HEK293 (cell line): Measurements from ENCODE around the gene VDR.
"Not testable (repeated sequence)": the region's sequence is repeated elsewhere in the genome, so short reads cannot be mapped to it uniquely, and the experiment has no call there.

ENCODE experiments used
- CTCF ChIA-PET: fragments of 350-600 bp; formaldehyde crosslinking; extraction: SDS; loops from one replicate; lab custom pipeline; 2021; ENCODE audit warnings: antibody characterized with exemption; lab: Yijun Ruan, JAX
- POLR2A ChIA-PET: fragments of 300-600 bp; formaldehyde crosslinking; extraction: SDS; loops from one replicate; lab custom pipeline; 2020; ENCODE audit warnings: antibody characterized with exemption, inconsistent platforms; lab: Yijun Ruan, JAX
- H3K27ac ChIP-seq: fragments of 200-500 bp; sonication (Bioruptor generic); 2 replicates; pipeline ENCODE4 v1.5.1; 2014; ENCODE audit warnings: low read depth, low read length, control low read depth, inconsistent platforms; ENCODE audit errors: extremely low read depth
- H3K36me3 ChIP-seq, 2 experiments: fragments of 200-500 bp in 1 of 2; sonication (Bioruptor generic) in 1 of 2; 1 replicate in 1 of 2; 2 replicates in 1 of 2; pipeline ENCODE4 v1.5.1; 2014 to 2017; ENCODE audit warnings: inconsistent platforms in 2 of 2, low read length in 2 of 2; ENCODE audit not compliant: control insufficient read depth in 2 of 2, insufficient read depth in 1 of 2
- H3K4me1 ChIP-seq: fragments of 200-500 bp; sonication (Bioruptor generic); 2 replicates; pipeline ENCODE4 v1.5.1; 2014; ENCODE audit warnings: mild to moderate bottlenecking, low read length, inconsistent platforms; ENCODE audit not compliant: control insufficient read depth, insufficient read depth
- H3K4me3 ChIP-seq: 2 replicates; pipeline ENCODE4 v1.5.1; 2011; ENCODE audit warnings: low read depth, mild to moderate bottlenecking, control low read depth, low read length, moderate library complexity
- H3K9me3 ChIP-seq: fragments of 200-500 bp; sonication (Bioruptor generic); 2 replicates; pipeline ENCODE4 v1.5.1; 2014; ENCODE audit warnings: low read depth, low read length, inconsistent platforms; ENCODE audit not compliant: control insufficient read depth, insufficient read depth
- EGR2 ChIP-seq: fragments of 450-650 bp; formaldehyde crosslinking; IDR thresholded peaks from 2 replicates; pipeline ENCODE4 v1.5.1; 2016; ENCODE audit warnings: low read depth, missing biosample characterization, missing genetic modification characterization
- GLI2 ChIP-seq: fragments of 450-650 bp; formaldehyde crosslinking; IDR thresholded peaks from 2 replicates; pipeline ENCODE4; 2017; ENCODE audit warnings: missing biosample characterization, missing genetic modification characterization, low read depth, borderline replicate concordance
- HIC1 ChIP-seq: fragments of 450-650 bp; formaldehyde crosslinking; IDR thresholded peaks from 2 replicates; pipeline ENCODE4 v1.5.1; 2016; ENCODE audit warnings: missing biosample characterization, missing genetic modification characterization
- KLF1 ChIP-seq: fragments of 450-650 bp; formaldehyde crosslinking; IDR thresholded peaks from 2 replicates; pipeline ENCODE4 v1.5.1; 2016; ENCODE audit warnings: missing biosample characterization, missing genetic modification characterization
- OSR2 ChIP-seq: fragments of 450-650 bp; formaldehyde crosslinking; IDR thresholded peaks from 2 replicates; pipeline ENCODE4 v1.5.1; 2016; ENCODE audit warnings: missing biosample characterization, missing genetic modification characterization
- SCRT2 ChIP-seq: fragments of 450-650 bp; formaldehyde crosslinking; IDR thresholded peaks from 2 replicates; pipeline ENCODE4 v1.5.1; 2016; ENCODE audit warnings: missing biosample characterization, missing genetic modification characterization
- WT1 ChIP-seq: fragments of 450-650 bp; formaldehyde crosslinking; IDR thresholded peaks from 2 replicates; pipeline ENCODE4 v1.5.1; 2016; ENCODE audit warnings: missing biosample characterization, missing genetic modification characterization
- YY1 ChIP-seq: fragments of 450-650 bp; formaldehyde crosslinking; IDR thresholded peaks from 2 replicates; pipeline ENCODE4 v1.5.1; 2018; ENCODE audit warnings: missing biosample characterization, missing genetic modification characterization
- ZBTB17 ChIP-seq: fragments of 450-650 bp; formaldehyde crosslinking; IDR thresholded peaks from 2 replicates; pipeline ENCODE4 v1.5.1; 2016; ENCODE audit warnings: missing biosample characterization, missing genetic modification characterization
- ZBTB7A ChIP-seq: fragments of 450-650 bp; formaldehyde crosslinking; IDR thresholded peaks from 2 replicates; pipeline ENCODE4 v1.5.1; 2016; ENCODE audit warnings: low read depth, missing biosample characterization, missing genetic modification characterization
- ZNF169 ChIP-seq: fragments of 450-650 bp; formaldehyde crosslinking; IDR thresholded peaks from 2 replicates; pipeline ENCODE4 v1.5.1; 2016; ENCODE audit warnings: missing biosample characterization, missing genetic modification characterization
- ZNF23 ChIP-seq: fragments of 450-650 bp; formaldehyde crosslinking; IDR thresholded peaks from 2 replicates; pipeline ENCODE4 v1.5.1; 2016; ENCODE audit warnings: missing biosample characterization, missing genetic modification characterization, borderline replicate concordance
- ZNF350 ChIP-seq: fragments of 450-650 bp; formaldehyde crosslinking; IDR thresholded peaks from 2 replicates; pipeline ENCODE4 v1.5.0; 2017; ENCODE audit warnings: missing biosample characterization, mild to moderate bottlenecking, missing genetic modification characterization
- ZNF391 ChIP-seq: fragments of 450-650 bp; formaldehyde crosslinking; IDR thresholded peaks from 2 replicates; pipeline ENCODE4 v1.5.1; 2016; ENCODE audit warnings: low read depth, missing biosample characterization, missing genetic modification characterization, borderline replicate concordance
- ZNF398 ChIP-seq: fragments of 450-650 bp; formaldehyde crosslinking; IDR thresholded peaks from 2 replicates; pipeline ENCODE4 v1.5.1; 2017; ENCODE audit warnings: missing biosample characterization, missing genetic modification characterization
- ZNF549 ChIP-seq: fragments of 450-650 bp; IDR thresholded peaks from 2 replicates; pipeline ENCODE4 v1.5.1; 2018; ENCODE audit warnings: missing biosample characterization, missing genetic modification characterization, mild to moderate bottlenecking, inconsistent platforms, moderate library complexity
- ZNF555 ChIP-seq: fragments of 450-650 bp; formaldehyde crosslinking; conservative IDR thresholded peaks from 2 replicates; pipeline ENCODE4 v1.5.1; 2017; ENCODE audit warnings: missing biosample characterization, mild to moderate bottlenecking, missing genetic modification characterization, inconsistent platforms
- ZNF670 ChIP-seq: fragments of 450-650 bp; formaldehyde crosslinking; IDR thresholded peaks from 2 replicates; pipeline ENCODE4 v1.5.1; 2016; ENCODE audit warnings: missing biosample characterization, missing genetic modification characterization, low read depth
- ZNF776 ChIP-seq: fragments of 450-650 bp; formaldehyde crosslinking; IDR thresholded peaks from 2 replicates; pipeline ENCODE4 v1.5.0; 2017; ENCODE audit warnings: missing biosample characterization, missing genetic modification characterization, borderline replicate concordance
- ZNF791 ChIP-seq: fragments of 450-650 bp; formaldehyde crosslinking; IDR thresholded peaks from 2 replicates; pipeline ENCODE4 v1.5.1; 2016; ENCODE audit warnings: missing biosample characterization, missing genetic modification characterization

The VDR gene

GRCh38 chr12:47811581-47812484, 93.0 kb downstream of the VDR start (continued):
- TF ChIP-seq HIC1 (tag by site-specific recombination) (no peak), ZNF391 (tag by site-specific recombination) (no peak), ZBTB7A (no peak), ZNF398 (tag by site-specific recombination) (no peak), ZNF23 (tag by site-specific recombination) (no peak), ZNF670 (no peak), ZNF555 (tag by site-specific recombination) (no peak), ZNF791 (tag by site-specific recombination) (no peak), ZNF776 (tag by site-specific recombination) (no peak), ZNF350 (tag by site-specific recombination) (no peak), ZNF549 (no peak)

GRCh38 chr12:47811072-47811396, 93.8 kb downstream of the VDR start:
- TF ChIP-seq YY1 (tag by site-specific recombination) (no peak), KLF1 (no peak), GLI2 (tag by site-specific recombination) (no peak), ZNF169 (tag by site-specific recombination) (no peak), ZNF398 (tag by site-specific recombination) (no peak)
- Histone ChIP-seq H3K4me3 (no peak overlapping the region), H3K36me3 (peaks cover 0 to 8% of the 10 kb centered on the region in 2 experiments; a peak in 1 of 3 replicates), H3K27ac (no peak overlapping the region), H3K4me1 (peaks cover 26% of the 10 kb centered on the region), H3K9me3 (no peaks in the 10 kb centered on the region)
- ChIA-PET POLR2A (interaction anchor here (0.6 to 1.5 kb wide), 2 partner anchors 10 to 18 kb away, joined by 3 to 5 read pairs; no protein-coding TSS in a partner anchor), CTCF (interaction anchor here (3.7 to 5.3 kb wide), 2 partner anchors 27 to 69 kb away, joined by 17 to 71 read pairs; no protein-coding TSS in a partner anchor)

GRCh38 chr12:47809518-47809917, 95.3 kb downstream of the VDR start:
- not testable (repeated sequence) for H3K27ac ChIP-seq, H3K9me3 ChIP-seq, H3K4me3 ChIP-seq
- TF ChIP-seq EGR2 (tag by site-specific recombination) (peak; percentile 16; the same call in 1 of the 2 replicates), ZBTB17 (tag by site-specific recombination) (peak; percentile 85), SCRT2 (peak; percentile 26; the same call in 1 of the 2 replicates), OSR2 (tag by site-specific recombination) (peak; percentile 54; the same call in 1 of the 2 replicates), WT1 (tag by site-specific recombination) (peak; percentile 40; the same call in 1 of the 2 replicates)
- ChIA-PET POLR2A (interaction anchor here (0.6 to 1.5 kb wide), 2 partner anchors 19 to 125 kb away, joined by 3 to 5 read pairs; no protein-coding TSS in a partner anchor), CTCF (interaction anchor here (0.7 to 14.1 kb wide), 5 partner anchors 9 to 67 kb away, joined by 3 to 234 read pairs (median 17); no protein-coding TSS in a partner anchor)
- peaks cover 26% of the 10 kb centered on the region for H3K4me1 ChIP-seq
- peaks cover 0 to 13% of the 10 kb centered on the region in 2 experiments; a peak in 1 of 3 replicates for H3K36me3 ChIP-seq
